Measurements from ENCODE around the gene CLEC18A. TPM values are rescaled to one million over a fixed set of nuclear protein-coding genes. Genes with fewer than 3 reads are reported as not detected.

Gene CLEC18A
- total and polyA plus RNA-seq, 2 donors (not counting 1 experiment from before 2014, with no cell fraction given), result 0.52 to 2.2 TPM

DNA sequence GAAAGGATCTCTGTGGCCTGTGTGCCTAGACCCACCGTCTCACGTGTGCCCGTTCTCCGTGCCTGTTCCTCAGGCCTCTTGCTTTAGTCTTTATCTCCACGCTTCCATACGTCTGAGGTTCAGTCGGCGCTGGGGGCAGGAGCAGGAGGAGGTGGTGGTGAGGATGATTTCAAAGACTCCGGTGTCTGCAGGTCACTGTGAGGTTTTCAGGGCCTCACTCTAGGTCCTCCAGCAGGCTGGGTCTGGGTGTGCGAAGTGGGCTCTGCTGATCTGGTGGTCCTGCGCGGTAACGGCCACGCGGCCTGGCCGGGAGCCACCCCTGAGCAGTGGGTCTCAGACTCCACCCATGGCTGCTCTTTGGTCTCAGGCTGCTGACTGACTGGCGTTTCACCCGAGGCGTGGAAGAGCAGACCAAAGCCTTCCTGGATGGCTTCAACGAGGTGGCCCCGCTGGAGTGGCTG, 14.4 kb upstream of the CLEC18A start:
- Histone ChIP-seq H3K27ac (ENCODE audit: low read length in 2 of 2) (no peak overlapping the region), H3K4me1 (ENCODE audit: control insufficient read depth in 2 of 2, insufficient read depth in 2 of 2, low read length in 2 of 2) (no peaks in the 10 kb centered on the region), H3K27me3 (replicated peaks in 1 of 4; ENCODE audit: control extremely low read depth in 1 of 4, control insufficient read depth in 3 of 4, insufficient read depth in 4 of 4, low read length in 3 of 4) (no peaks in the 10 kb centered on the region), H3K79me2 (ENCODE audit: control insufficient read depth, insufficient read depth, low read length) (no peaks in the 10 kb centered on the region), H3K36me3 (replicated peaks in 1 of 2; ENCODE audit: control extremely low read depth in 1 of 2, control insufficient read depth in 1 of 2, extremely low read depth in 1 of 2, insufficient read depth in 2 of 2, low read length in 1 of 2) (peaks cover 1 to 94% of the 10 kb centered on the region in 2 experiments), H3K9me3 (ENCODE audit: control extremely low read depth in 1 of 3, control insufficient read depth in 2 of 3, insufficient read depth in 1 of 3, low read length in 2 of 3) (no peaks in the 10 kb centered on the region), H4K20me1 (ENCODE audit: control insufficient read depth, insufficient read depth, low read length, poor library complexity, severe bottlenecking) (no peaks in the 10 kb centered on the region), H3K4me2 (replicated peaks; ENCODE audit: low read depth, low read length, poor library complexity, severe bottlenecking) (no peak overlapping the region), H2AFZ (ENCODE audit: insufficient read depth, low read depth, low read length, poor library complexity, severe bottlenecking) (no peak overlapping the region), H3K9ac (ENCODE audit: low read length) (no peak overlapping the region), H3K4me3 (ENCODE audit: control extremely low read depth in 1 of 5, extremely low read depth in 1 of 5, insufficient read depth in 1 of 5, low read depth in 2 of 5, low read length in 4 of 5) (no peak overlapping the region)
- DNase-seq, result no peak
- Mint-ChIP-seq H3K9me3 (ENCODE audit: insufficient read depth) (no peaks in the 10 kb centered on the region), H3K4me1 (no peaks in the 10 kb centered on the region), H3K4me3 (no peak overlapping the region), H3K27me3 (no peaks in the 10 kb centered on the region), H3K27ac (no peak overlapping the region)
- CTCF ChIA-PET, result interaction anchor here (1.4 kb wide), 1 partner anchor 9 kb away, joined by 3 read pairs; no protein-coding TSS in a partner anchor
- POLR2A ChIA-PET, result no interaction called here
- 98% methylated on average over 21 of the region's 21 CpGs for WGBS (ENCODE audit: insufficient coverage)
- intact Hi-C loops (cut with micrococcal nuclease), result no loop called here
- no peak for ATAC-seq (ENCODE audit: low read depth)
- TF ChIP-seq, protein P1, sequence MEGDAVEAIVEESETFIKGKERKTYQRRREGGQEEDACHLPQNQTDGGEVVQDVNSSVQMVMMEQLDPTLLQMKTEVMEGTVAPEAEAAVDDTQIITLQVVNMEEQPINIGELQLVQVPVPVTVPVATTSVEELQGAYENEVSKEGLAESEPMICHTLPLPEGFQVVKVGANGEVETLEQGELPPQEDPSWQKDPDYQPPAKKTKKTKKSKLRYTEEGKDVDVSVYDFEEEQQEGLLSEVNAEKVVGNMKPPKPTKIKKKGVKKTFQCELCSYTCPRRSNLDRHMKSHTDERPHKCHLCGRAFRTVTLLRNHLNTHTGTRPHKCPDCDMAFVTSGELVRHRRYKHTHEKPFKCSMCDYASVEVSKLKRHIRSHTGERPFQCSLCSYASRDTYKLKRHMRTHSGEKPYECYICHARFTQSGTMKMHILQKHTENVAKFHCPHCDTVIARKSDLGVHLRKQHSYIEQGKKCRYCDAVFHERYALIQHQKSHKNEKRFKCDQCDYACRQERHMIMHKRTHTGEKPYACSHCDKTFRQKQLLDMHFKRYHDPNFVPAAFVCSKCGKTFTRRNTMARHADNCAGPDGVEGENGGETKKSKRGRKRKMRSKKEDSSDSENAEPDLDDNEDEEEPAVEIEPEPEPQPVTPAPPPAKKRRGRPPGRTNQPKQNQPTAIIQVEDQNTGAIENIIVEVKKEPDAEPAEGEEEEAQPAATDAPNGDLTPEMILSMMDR (IDR thresholded peaks at IDR 0.05), result no peak
- no peak for TF ChIP-seq EZH2 (IDR thresholded peaks at IDR 0.05; ENCODE audit: borderline replicate concordance, insufficient read depth, low read depth, low read length, poor library complexity, severe bottlenecking)

DNA sequence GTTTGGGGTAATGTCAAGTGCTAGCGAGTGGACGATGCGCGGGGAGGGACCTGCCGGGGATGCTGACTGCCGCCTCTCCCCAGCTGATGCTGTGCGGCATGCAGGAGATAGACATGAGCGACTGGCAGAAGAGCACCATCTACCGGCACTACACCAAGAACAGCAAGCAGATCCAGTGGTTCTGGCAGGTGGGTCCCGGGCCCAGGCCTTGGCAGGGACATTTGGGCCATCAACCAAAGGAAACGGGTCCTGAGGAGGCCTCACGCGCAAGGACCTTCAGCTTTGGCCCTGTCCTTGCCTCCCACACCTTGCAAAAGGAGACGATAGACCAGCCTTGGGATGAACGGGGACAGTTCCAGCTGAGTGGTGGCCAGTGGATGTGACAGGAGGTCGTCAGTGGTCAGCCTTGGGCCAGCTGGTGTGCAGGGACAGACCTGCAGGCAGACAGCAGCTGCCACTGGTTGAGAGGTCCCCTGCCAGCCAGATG, 13.6 kb upstream of the CLEC18A start:
- no peak overlapping the region for H3K4me3 Mint-ChIP-seq
- intact Hi-C loops (cut with micrococcal nuclease), result no loop called here
- Histone ChIP-seq H3K4me2 (replicated peaks; ENCODE audit: low read depth, low read length, poor library complexity, severe bottlenecking) (no peak overlapping the region), H3K4me3 (ENCODE audit: control extremely low read depth in 1 of 5, extremely low read depth in 1 of 5, insufficient read depth in 1 of 5, low read depth in 2 of 5, low read length in 4 of 5) (no peak overlapping the region), H3K36me3 (replicated peaks in 1 of 2; ENCODE audit: control extremely low read depth in 1 of 2, control insufficient read depth in 1 of 2, extremely low read depth in 1 of 2, insufficient read depth in 2 of 2, low read length in 1 of 2) (peaks cover 1 to 92% of the 10 kb centered on the region in 2 experiments), H3K27me3 (replicated peaks in 1 of 4; ENCODE audit: control extremely low read depth in 1 of 4, control insufficient read depth in 3 of 4, insufficient read depth in 4 of 4, low read length in 3 of 4) (no peaks in the 10 kb centered on the region), H3K9me3 (ENCODE audit: control extremely low read depth in 1 of 3, control insufficient read depth in 2 of 3, insufficient read depth in 1 of 3, low read length in 2 of 3) (no peaks in the 10 kb centered on the region), H3K79me2 (ENCODE audit: control insufficient read depth, insufficient read depth, low read length) (no peaks in the 10 kb centered on the region), H4K20me1 (ENCODE audit: control insufficient read depth, insufficient read depth, low read length, poor library complexity, severe bottlenecking) (no peaks in the 10 kb centered on the region), H2AFZ (ENCODE audit: insufficient read depth, low read depth, low read length, poor library complexity, severe bottlenecking) (no peak overlapping the region), H3K9ac (ENCODE audit: low read length) (no peak overlapping the region), H3K4me1 (ENCODE audit: control insufficient read depth in 2 of 2, insufficient read depth in 2 of 2, low read length in 2 of 2) (no peaks in the 10 kb centered on the region), H3K27ac (ENCODE audit: low read length in 2 of 2) (no peak overlapping the region)
- no peaks in the 10 kb centered on the region for H3K4me1 Mint-ChIP-seq
- no peaks in the 10 kb centered on the region for H3K27me3 Mint-ChIP-seq
- ChIA-PET CTCF (interaction anchor here (1.2 kb wide), 1 partner anchor 9 kb away, joined by 4 read pairs; no protein-coding TSS in a partner anchor), POLR2A (no interaction called here)
- H3K9me3 Mint-ChIP-seq (ENCODE audit: insufficient read depth), result no peaks in the 10 kb centered on the region
- WGBS (ENCODE audit: insufficient coverage), result 95% methylated on average over 16 of the region's 16 CpGs
- TF ChIP-seq EZH2 (IDR thresholded peaks at IDR 0.05; ENCODE audit: borderline replicate concordance, insufficient read depth, low read depth, low read length, poor library complexity, severe bottlenecking), result no peak
- TF ChIP-seq, protein P1 (IDR thresholded peaks at IDR 0.05), result no peak
- H3K27ac Mint-ChIP-seq, result no peak overlapping the region
- ATAC-seq (ENCODE audit: low read depth) (no peak), DNase-seq (no peak)

All from B cell (primary cell).